HepG2 (cell line): Measurements from ENCODE around the gene TOP1. TPM values are rescaled to one million over a fixed set of nuclear protein-coding genes. Genes with fewer than 3 reads are reported as not detected.

ENCODE experiments used
- CAMTA2 ChIP-seq: sonication (generic); formaldehyde crosslinking; IDR thresholded peaks from 2 replicates; pipeline ENCODE4 v1.4.0; 2020; ENCODE audit warnings: mild to moderate bottlenecking, missing genetic modification reagents, borderline replicate concordance
- CENPT ChIP-seq: sonication (generic); formaldehyde crosslinking; IDR thresholded peaks from 2 replicates; pipeline ENCODE4 v1.8.0; 2022; ENCODE audit warnings: low read depth, mild to moderate bottlenecking, moderate library complexity, missing genetic modification reagents
- ELF1 ChIP-seq: sonication (generic); formaldehyde crosslinking; IDR thresholded peaks from 2 replicates; pipeline ENCODE4 v1.4.0; 2020; ENCODE audit warnings: missing genetic modification reagents
- ERF ChIP-seq: IDR thresholded peaks from 2 replicates; pipeline ENCODE4 v1.6.1; 2018; ENCODE audit warnings: missing biosample characterization, missing genetic modification reagents
- FLYWCH1 ChIP-seq: sonication (generic); formaldehyde crosslinking; IDR thresholded peaks from 2 replicates; pipeline ENCODE4 v1.8.1; 2023; ENCODE audit warnings: mild to moderate bottlenecking, missing genetic modification reagents
- FOXP1 ChIP-seq, 2 experiments: fragments of 450-650 bp in 1 of 2; IDR thresholded peaks; 2 replicates each; pipeline ENCODE4 v1.6.1; 2017 to 2018; ENCODE audit warnings: antibody characterized with exemption in 1 of 2
- HNF4A ChIP-seq: sonication (generic); formaldehyde crosslinking; IDR thresholded peaks from 2 replicates; pipeline ENCODE4 v1.4.0; 2020; ENCODE audit warnings: missing genetic modification reagents
- NFE2L1 ChIP-seq: sonication (generic); formaldehyde crosslinking; IDR thresholded peaks from 2 replicates; pipeline ENCODE4 v1.4.0; 2020; ENCODE audit warnings: missing genetic modification reagents, mild to moderate bottlenecking, borderline replicate concordance
- RFX1 ChIP-seq: fragments of 450-650 bp; IDR thresholded peaks from 2 replicates; pipeline ENCODE4 v1.6.1; 2017
- SOX6 ChIP-seq, 2 experiments: fragments of 450-650 bp in 1 of 2; sonication (generic) in 1 of 2; formaldehyde crosslinking in 1 of 2; IDR thresholded peaks; 2 replicates each; pipeline versions ENCODE4 v1.4.0 to v1.6.1; 2017 to 2020; ENCODE audit warnings: antibody characterized with exemption in 1 of 2, mild to moderate bottlenecking in 1 of 2, missing genetic modification reagents in 1 of 2
- SUZ12 ChIP-seq: fragments of 150-350 bp; IDR thresholded peaks from 2 replicates; pipeline ENCODE4 v1.6.1; 2014; ENCODE audit warnings: low read depth, low read length
- THYN1 ChIP-seq: sonication (generic); formaldehyde crosslinking; IDR thresholded peaks from 2 replicates; pipeline ENCODE4 v1.8.1; 2023; ENCODE audit warnings: low read depth, mild to moderate bottlenecking, moderate library complexity, missing genetic modification reagents, borderline replicate concordance
- ZBTB3 ChIP-seq: sonication (generic); formaldehyde crosslinking; IDR thresholded peaks from 2 replicates; pipeline ENCODE4 v1.4.0; 2020; ENCODE audit warnings: low read depth, mild to moderate bottlenecking, moderate library complexity, missing genetic modification reagents, borderline replicate concordance
- ZNF12 ChIP-seq: sonication (generic); formaldehyde crosslinking; IDR thresholded peaks from 2 replicates; pipeline ENCODE4 v1.5.0; 2020; ENCODE audit warnings: missing genetic modification reagents
- ZNF761 ChIP-seq: sonication (generic); formaldehyde crosslinking; conservative IDR thresholded peaks from 2 replicates; pipeline ENCODE4 v1.4.0; 2020; ENCODE audit warnings: mild to moderate bottlenecking, missing genetic modification reagents
- polyA plus RNA-seq, 8 experiments: library from polyadenylated mRNA; depleted of rRNA in 3 of 8; stranded (reverse) in 7 of 8; unstranded in 1 of 8; fragments of >200 nt; fragmentation: Illumina TruSeq in 4 of 8; extraction: Trizol in 4 of 8; gene quantifications; 2 replicates each; pipeline versions ENCODE4 v1.2.1 to v1.2.3, GENCODE V29; 2011 to 2016; ENCODE audit warnings: low read depth in 4 of 8, missing spikeins in 1 of 8, mixed read lengths in 1 of 8; ENCODE audit not compliant: insufficient read depth in 1 of 8
- total RNA-seq, 5 experiments: library from RNA; depleted of rRNA; stranded (reverse); fragments of >200 nt; fragmentation: Illumina TruSeq; extraction: Trizol; gene quantifications; 2 replicates each; pipeline ENCODE4 v1.2.3, GENCODE V29; 2016; ENCODE audit warnings: low read depth in 1 of 5
- TF ChIP-seq, protein P1 (sequence below): sonication (generic); formaldehyde crosslinking; IDR thresholded peaks from 2 replicates; pipeline ENCODE4 v1.8.0; 2022; ENCODE audit warnings: mild to moderate bottlenecking, missing genetic modification reagents, moderate library complexity
- TF ChIP-seq, protein P2 (sequence below), 2 experiments: sonication (generic) in 1 of 2; formaldehyde crosslinking in 1 of 2; IDR thresholded peaks; 2 replicates each; pipeline versions ENCODE4 v1.6.1 to v1.9.0; 2014 to 2022; ENCODE audit warnings: antibody characterized with exemption in 1 of 2, borderline replicate concordance in 1 of 2, inconsistent platforms in 1 of 2, low read depth in 1 of 2, missing genetic modification reagents in 1 of 2
- TF ChIP-seq, protein P3 (sequence below): sonication (generic); formaldehyde crosslinking; IDR thresholded peaks from 2 replicates; pipeline ENCODE4 v1.5.1; 2020; ENCODE audit warnings: mild to moderate bottlenecking, missing genetic modification reagents

TOP1 gene
- total and polyA plus RNA-seq, 2 of the 13 experiments (the other 11 are each of a cell fraction or from before 2014, with no cell fraction given) = 10.2 to 19.4 TPM

DNA sequence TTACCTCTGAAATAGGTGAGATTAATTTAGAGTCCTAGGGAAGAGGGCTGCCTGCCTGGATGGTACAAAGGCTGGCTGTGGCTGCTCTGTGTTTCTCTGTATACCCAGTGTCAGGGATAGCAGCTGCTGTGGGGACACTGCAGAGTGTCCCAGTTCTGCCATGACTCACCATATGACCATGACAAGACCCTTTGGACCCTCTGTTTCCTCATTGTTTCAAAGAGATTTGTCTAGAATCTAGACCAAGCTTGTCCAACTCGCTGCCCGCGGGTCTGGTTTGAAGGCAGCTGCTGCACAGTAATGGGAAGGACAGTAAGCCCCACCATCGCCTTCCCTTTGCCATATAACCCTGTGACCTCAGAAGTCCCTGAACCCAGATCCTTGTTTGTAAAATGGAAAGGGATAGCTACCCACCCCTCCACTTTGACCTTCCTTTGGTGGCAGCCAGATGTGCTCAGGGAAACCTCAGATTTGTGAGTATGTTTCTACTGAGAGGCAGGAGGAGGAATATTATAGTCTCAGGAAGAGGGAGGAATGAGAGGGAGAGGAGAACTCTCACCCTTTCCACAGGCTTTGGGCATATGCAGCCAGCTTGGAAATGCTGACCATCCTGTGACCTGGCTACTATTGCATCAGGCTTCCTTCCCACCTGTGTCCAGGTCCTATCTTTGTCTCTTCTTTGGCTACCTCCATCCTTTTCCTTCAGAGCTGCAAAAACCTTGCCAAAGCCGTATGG, 122.7 kb downstream of the TOP1 start (continued):
- TF ChIP-seq HNF4A (CRISPR knock-in tag) (peak; percentile 56), FOXP1 (IDR thresholded peaks at IDR 0.05) (no peak), FOXP1 (CRISPR knock-in tag; IDR thresholded peaks at IDR 0.05) (peak; percentile 29; the same call in 1 of the 2 replicates), NFE2L1 (no peak), SOX6 (IDR thresholded peaks at IDR 0.05) (no peak), SOX6 (CRISPR knock-in tag; IDR thresholded peaks at IDR 0.05) (peak; percentile 33), FLYWCH1 (CRISPR knock-in tag) (no peak), ELF1 (CRISPR knock-in tag) (peak; percentile 49), ZBTB3 (CRISPR knock-in tag) (no peak), SUZ12 (no peak), RFX1 (no peak), CAMTA2 (CRISPR knock-in tag) (no peak), THYN1 (no peak), ZNF12 (CRISPR knock-in tag) (peak; percentile 80; the same call in 1 of the 2 replicates), CENPT (no peak), ERF (CRISPR knock-in tag) (no peak), ZNF761 (no peak)
- TF ChIP-seq, protein P1, sequence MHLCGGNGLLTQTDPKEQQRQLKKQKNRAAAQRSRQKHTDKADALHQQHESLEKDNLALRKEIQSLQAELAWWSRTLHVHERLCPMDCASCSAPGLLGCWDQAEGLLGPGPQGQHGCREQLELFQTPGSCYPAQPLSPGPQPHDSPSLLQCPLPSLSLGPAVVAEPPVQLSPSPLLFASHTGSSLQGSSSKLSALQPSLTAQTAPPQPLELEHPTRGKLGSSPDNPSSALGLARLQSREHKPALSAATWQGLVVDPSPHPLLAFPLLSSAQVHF (CRISPR knock-in tag) = no peak
- TF ChIP-seq, protein P2, sequence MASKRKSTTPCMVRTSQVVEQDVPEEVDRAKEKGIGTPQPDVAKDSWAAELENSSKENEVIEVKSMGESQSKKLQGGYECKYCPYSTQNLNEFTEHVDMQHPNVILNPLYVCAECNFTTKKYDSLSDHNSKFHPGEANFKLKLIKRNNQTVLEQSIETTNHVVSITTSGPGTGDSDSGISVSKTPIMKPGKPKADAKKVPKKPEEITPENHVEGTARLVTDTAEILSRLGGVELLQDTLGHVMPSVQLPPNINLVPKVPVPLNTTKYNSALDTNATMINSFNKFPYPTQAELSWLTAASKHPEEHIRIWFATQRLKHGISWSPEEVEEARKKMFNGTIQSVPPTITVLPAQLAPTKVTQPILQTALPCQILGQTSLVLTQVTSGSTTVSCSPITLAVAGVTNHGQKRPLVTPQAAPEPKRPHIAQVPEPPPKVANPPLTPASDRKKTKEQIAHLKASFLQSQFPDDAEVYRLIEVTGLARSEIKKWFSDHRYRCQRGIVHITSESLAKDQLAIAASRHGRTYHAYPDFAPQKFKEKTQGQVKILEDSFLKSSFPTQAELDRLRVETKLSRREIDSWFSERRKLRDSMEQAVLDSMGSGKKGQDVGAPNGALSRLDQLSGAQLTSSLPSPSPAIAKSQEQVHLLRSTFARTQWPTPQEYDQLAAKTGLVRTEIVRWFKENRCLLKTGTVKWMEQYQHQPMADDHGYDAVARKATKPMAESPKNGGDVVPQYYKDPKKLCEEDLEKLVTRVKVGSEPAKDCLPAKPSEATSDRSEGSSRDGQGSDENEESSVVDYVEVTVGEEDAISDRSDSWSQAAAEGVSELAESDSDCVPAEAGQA (IDR thresholded peaks at IDR 0.05; ENCODE audit: low read depth) = no peak
- TF ChIP-seq, protein P2 (CRISPR knock-in tag; IDR thresholded peaks at IDR 0.05; ENCODE audit: borderline replicate concordance) = no peak
- TF ChIP-seq, protein P3, sequence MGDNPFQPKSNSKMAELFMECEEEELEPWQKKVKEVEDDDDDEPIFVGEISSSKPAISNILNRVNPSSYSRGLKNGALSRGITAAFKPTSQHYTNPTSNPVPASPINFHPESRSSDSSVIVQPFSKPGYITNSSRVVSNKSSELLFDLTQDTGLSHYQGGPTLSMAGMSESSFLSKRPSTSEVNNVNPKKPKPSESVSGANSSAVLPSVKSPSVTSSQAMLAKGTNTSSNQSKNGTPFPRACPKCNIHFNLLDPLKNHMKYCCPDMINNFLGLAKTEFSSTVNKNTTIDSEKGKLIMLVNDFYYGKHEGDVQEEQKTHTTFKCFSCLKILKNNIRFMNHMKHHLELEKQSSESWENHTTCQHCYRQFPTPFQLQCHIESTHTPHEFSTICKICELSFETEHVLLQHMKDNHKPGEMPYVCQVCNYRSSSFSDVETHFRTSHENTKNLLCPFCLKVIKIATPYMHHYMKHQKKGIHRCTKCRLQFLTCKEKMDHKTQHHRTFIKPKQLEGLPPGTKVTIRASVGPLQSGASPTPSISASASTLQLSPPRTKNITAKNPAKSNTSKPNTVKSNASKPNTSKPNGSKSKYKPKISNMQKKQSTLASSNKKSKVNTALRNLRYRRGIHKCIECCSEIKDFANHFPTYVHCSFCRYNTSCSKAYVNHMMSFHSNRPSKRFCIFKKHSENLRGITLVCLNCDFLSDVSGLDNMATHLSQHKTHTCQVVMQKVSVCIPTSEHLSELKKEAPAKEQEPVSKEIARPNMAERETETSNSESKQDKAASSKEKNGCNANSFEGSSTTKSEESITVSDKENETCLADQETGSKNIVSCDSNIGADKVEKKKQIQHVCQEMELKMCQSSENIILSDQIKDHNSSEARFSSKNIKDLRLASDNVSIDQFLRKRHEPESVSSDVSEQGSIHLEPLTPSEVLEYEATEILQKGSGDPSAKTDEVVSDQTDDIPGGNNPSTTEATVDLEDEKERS (CRISPR knock-in tag) = peak; percentile 55; the same call in 1 of the 2 replicates
